ENCODE results near the gene DCAF6.
"Not testable (repeated sequence)": the region's sequence is repeated elsewhere in the genome, so short reads cannot be mapped to it uniquely, and the experiment has no call there.

Gene DCAF6, protein sequence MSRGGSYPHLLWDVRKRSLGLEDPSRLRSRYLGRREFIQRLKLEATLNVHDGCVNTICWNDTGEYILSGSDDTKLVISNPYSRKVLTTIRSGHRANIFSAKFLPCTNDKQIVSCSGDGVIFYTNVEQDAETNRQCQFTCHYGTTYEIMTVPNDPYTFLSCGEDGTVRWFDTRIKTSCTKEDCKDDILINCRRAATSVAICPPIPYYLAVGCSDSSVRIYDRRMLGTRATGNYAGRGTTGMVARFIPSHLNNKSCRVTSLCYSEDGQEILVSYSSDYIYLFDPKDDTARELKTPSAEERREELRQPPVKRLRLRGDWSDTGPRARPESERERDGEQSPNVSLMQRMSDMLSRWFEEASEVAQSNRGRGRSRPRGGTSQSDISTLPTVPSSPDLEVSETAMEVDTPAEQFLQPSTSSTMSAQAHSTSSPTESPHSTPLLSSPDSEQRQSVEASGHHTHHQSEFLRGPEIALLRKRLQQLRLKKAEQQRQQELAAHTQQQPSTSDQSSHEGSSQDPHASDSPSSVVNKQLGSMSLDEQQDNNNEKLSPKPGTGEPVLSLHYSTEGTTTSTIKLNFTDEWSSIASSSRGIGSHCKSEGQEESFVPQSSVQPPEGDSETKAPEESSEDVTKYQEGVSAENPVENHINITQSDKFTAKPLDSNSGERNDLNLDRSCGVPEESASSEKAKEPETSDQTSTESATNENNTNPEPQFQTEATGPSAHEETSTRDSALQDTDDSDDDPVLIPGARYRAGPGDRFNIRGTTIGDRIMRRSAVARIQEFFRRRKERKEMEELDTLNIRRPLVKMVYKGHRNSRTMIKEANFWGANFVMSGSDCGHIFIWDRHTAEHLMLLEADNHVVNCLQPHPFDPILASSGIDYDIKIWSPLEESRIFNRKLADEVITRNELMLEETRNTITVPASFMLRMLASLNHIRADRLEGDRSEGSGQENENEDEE

GRCh38 chr1:167936068-167936929 is at the start of gene DCAF6:
TSS of gene DCAF6 (plus strand) at chr1:167936683. CDS start at chr1:167936912, 229 bp downstream.
- DNase-seq (ENCODE audit: low spot score) = peak; percentile 100

GRCh38 chr1:167887187-167887586 is 49.3 kb upstream of the DCAF6 start:
- not testable (repeated sequence) for DNase-seq (ENCODE audit: low spot score)

DNA sequence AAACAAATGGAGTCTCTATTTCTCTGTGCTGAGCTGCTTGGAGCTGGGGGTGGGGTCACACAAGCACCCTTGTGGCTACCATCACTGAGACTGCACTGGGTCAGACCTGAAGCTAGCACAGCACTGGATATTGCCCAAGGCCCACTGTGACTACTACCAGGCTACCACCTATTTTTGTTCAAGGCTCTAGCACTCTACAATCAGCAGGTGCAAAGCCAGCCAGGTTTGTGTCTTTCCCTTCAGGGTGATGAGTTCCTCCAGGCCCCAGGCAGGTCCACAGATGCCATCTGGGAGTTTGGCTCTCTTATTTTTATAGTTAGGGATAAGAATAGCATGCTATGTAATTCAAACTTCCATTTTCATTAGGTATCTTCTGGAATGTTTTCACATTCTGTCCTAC is 46.1 kb upstream of the DCAF6 start:
- DNase-seq (ENCODE audit: low spot score) = no peak

DNA sequence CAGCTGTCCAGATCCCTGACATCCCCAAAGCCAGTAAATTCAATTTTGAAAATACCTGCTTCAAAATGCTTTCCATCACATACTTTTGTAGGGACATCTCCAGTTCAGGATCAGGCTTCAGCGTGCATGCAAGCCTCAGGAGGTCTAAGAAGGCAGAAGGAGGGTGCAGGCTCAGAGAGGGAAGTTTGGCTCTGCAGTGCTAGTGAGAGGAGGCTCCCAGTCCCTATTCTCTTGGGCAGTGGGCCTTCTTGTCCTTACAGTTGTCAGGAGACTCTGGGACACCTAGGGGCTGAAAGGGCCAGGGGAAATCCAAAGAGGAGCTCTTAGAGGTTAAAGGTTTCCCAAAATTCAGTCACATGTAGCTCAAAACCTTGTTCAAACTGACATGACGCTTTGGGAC is 42.7 kb upstream of the DCAF6 start:
- no peak for DNase-seq (ENCODE audit: low spot score)

- no peak for DNase-seq (ENCODE audit: low spot score)
Observed at GRCh38 chr1:167898578-167899222, 37.8 kb upstream of the DCAF6 start.

GRCh38 chr1:167899253-167899681 is 37.2 kb upstream of the DCAF6 start:
- peak; percentile 71 for DNase-seq (ENCODE audit: low spot score)

DNA sequence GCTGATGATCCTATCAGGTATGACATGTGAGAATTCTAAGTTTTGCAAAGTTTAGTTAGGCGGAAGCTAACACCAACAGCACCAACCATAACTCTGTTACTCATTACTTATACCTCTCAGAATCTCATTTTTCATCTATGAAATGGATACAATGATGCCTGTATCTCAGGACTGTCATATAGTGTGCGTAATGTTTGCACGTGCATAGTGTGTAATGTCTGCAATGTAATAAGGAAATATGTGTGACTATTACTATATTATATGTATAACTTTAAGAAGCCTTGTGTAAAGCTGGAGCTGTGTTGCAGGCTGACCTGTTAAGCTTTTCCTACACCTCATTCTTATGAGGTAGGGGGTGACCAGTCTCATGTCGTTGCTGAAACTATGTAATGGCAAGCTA is 35.6 kb upstream of the DCAF6 start:
- no peak for DNase-seq (ENCODE audit: low spot score)

DNA sequence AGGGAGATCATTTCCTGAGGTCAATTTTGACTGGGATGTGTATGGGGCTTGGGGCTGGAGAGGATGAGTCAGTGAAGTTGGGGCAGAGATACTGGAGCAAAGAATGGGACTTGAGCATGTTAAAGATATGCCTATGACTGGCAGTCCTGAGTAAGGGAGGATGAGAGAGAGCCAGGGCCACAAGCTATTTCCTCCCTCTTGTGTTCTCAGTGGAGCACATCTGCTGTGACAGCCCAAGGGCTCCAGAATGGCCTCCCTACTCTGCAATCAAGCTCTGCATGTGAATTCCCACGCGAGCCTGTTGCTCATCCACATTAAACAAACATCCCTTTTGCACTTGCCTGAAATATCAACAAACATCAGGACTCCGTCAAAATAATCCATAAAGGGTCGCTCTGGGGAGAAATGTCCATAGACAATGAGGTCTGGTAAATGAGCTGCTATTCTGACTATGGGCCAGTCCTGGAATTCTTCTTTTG is 31.8 kb upstream of the DCAF6 start:
- DNase-seq (ENCODE audit: low spot score) = peak; percentile 38

DNA sequence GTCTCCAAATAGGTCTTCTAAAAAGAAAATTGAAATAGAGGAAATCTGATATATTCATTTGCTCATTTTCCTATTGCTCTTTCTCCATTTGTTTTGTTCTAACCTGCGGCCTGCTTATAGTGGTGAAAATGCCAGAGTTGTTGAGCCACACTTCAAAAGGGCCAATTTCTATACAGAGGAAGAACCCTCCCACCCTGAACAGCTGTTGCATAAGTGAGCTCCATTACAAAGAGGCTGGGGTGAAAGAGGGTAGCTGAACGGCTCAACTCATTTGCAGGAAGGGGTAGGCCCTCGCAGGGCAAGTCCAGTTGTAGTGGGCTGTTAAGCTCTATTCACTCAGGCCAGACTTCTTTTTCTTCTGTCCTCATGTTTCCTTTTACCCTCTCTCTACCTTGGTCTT is 31.3 kb upstream of the DCAF6 start:
- DNase-seq (ENCODE audit: low spot score) = no peak

GRCh38 chr1:167905671-167906070 is 30.8 kb upstream of the DCAF6 start:
- DNase-seq (ENCODE audit: low spot score) = no peak

- no peak for DNase-seq (ENCODE audit: low spot score)
Observed at GRCh38 chr1:167909691-167910180, 26.7 kb upstream of the DCAF6 start.

DNA sequence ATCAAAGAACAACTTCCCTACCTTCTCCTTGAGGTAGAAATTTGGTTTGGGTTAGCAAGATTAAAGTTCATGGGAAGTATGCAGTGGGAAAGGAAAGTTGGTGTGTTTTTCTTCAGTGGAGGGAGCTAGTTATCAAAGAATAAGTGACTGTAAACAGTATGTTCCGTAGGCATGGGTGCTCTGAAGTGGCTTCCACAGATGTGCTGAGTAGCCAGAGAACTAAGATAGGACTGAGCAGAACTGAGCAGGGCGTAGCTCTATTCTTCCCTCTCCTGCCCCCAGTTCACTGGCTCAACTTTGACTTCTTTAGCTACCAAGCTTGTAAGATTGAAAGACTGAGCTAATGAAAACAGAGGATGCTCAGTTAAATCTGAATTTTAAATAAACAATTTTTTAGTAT is 26.0 kb upstream of the DCAF6 start:
- no peak for DNase-seq (ENCODE audit: low spot score)

DNA sequence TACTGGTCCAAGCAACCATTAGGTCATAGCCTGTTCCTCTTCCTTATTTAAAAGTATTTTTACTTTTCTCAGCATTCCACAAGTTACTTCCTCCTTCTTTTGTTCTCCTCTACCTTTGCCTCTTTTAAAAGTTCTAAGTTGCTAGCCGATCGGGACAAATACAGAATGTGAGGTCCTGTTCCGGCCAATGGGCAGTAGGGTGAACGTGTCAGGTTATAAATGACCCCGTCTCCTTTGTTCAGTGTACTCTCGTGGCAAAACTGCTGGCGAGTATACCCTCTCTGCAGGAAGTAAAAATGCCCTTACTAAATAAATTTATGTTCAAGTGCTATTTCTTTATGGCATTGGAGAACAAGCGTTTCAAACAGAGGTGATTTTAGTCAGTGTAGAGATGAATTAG is 25.1 kb upstream of the DCAF6 start:
- DNase-seq (ENCODE audit: low spot score) = no peak

- no peak for DNase-seq (ENCODE audit: low spot score)
Observed at GRCh38 chr1:167912294-167912693, 24.2 kb upstream of the DCAF6 start.

GRCh38 chr1:167913895-167914496 is 22.5 kb upstream of the DCAF6 start, which contains the start of gene ADCY10:
TSS of gene ADCY10 (minus strand) at chr1:167914134. CDS start at chr1:167905140, 8,994 bp downstream.
- DNase-seq (ENCODE audit: low spot score) = no peak

GRCh38 chr1:167915569-167915968 is 20.9 kb upstream of the DCAF6 start:
- DNase-seq (ENCODE audit: low spot score) = no peak

GRCh38 chr1:167916766-167917511 is 19.5 kb upstream of the DCAF6 start:
- DNase-seq (ENCODE audit: low spot score) = no peak

GRCh38 chr1:167922023-167922422 is 14.5 kb upstream of the DCAF6 start:
- DNase-seq (ENCODE audit: low spot score) = peak; percentile 37

- DNase-seq (ENCODE audit: low spot score) = no peak
Observed at GRCh38 chr1:167922611-167923074, 13.8 kb upstream of the DCAF6 start.
